ENCODE results near the gene UBAP2. TPM values are rescaled to one million over a fixed set of nuclear protein-coding genes. Genes with fewer than 3 reads are reported as not detected.

UBAP2 gene
- polyA plus RNA-seq, 1 donor (not counting 4 experiments of a cell fraction or from before 2014, with no cell fraction given), result 16.3 TPM

DNA sequence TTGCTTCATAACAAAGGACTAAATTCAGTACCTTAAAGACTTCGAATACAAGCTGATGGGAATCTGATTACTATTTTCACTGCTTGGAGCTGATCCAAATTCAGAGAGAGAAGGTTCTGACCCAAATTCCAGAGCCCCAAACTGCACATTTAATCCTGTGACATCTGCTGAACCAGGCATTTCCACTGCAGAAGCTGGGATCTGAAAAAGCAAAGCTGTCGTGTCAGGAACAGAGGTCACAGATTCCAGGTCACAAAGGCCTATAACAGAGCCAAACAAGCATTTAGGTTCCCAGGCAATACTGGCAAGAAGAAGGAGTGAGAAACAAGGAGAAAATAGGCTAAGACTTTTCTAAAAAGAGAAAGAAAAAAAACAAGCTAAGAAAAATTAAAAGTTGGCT lies 105.3 kb downstream of the UBAP2 start:
- peaks cover 2% of the 10 kb centered on the region for H3K79me2 ChIP-seq (ENCODE audit: control insufficient read depth, insufficient read depth, low read length)
- H3K4me3 ChIP-seq (ENCODE audit: control insufficient read depth in 2 of 3, extremely low read depth in 1 of 3, insufficient read depth in 2 of 3, low read depth in 1 of 3, low read length in 3 of 3), result no peak overlapping the region
- H3K9me1 ChIP-seq (ENCODE audit: control insufficient read depth, extremely low read depth, insufficient read depth, low read length), result no peaks in the 10 kb centered on the region
- H3K4me1 ChIP-seq (ENCODE audit: control insufficient read depth, extremely low read depth, insufficient read depth, low read length), result peaks cover 20% of the 10 kb centered on the region
- no peaks in the 10 kb centered on the region for H3K27me3 ChIP-seq (ENCODE audit: control insufficient read depth, extremely low read depth, insufficient read depth, low read length)
- H3K9ac ChIP-seq (ENCODE audit: control insufficient read depth, extremely low read depth, insufficient read depth, low read length), result no peak overlapping the region
- H3K4me2 ChIP-seq (ENCODE audit: control insufficient read depth, extremely low read depth, insufficient read depth, low read depth, low read length), result no peak overlapping the region
- DNase-seq (ENCODE audit: low read depth, low spot score), result no peak
- H3K27ac ChIP-seq (ENCODE audit: control insufficient read depth, insufficient read depth, low read length), result no peak overlapping the region
- no peak overlapping the region for H2AFZ ChIP-seq (ENCODE audit: control insufficient read depth, low read length)
- peaks cover 19 to 41% of the 10 kb centered on the region in 2 experiments for H3K36me3 ChIP-seq (ENCODE audit: control insufficient read depth in 2 of 2, extremely low read depth in 1 of 2, insufficient read depth in 2 of 2, low read length in 2 of 2)
- dilution Hi-C loops (cut with MboI; ENCODE audit: extremely low pct_ligation_motif_present, low sequenced_read_pairs), result no loop called here
- FAIRE-seq, result no peak
- TF ChIP-seq, protein P1, sequence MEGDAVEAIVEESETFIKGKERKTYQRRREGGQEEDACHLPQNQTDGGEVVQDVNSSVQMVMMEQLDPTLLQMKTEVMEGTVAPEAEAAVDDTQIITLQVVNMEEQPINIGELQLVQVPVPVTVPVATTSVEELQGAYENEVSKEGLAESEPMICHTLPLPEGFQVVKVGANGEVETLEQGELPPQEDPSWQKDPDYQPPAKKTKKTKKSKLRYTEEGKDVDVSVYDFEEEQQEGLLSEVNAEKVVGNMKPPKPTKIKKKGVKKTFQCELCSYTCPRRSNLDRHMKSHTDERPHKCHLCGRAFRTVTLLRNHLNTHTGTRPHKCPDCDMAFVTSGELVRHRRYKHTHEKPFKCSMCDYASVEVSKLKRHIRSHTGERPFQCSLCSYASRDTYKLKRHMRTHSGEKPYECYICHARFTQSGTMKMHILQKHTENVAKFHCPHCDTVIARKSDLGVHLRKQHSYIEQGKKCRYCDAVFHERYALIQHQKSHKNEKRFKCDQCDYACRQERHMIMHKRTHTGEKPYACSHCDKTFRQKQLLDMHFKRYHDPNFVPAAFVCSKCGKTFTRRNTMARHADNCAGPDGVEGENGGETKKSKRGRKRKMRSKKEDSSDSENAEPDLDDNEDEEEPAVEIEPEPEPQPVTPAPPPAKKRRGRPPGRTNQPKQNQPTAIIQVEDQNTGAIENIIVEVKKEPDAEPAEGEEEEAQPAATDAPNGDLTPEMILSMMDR (optimal IDR thresholded peaks at IDR 0.05 in 1 of 3, IDR thresholded peaks at IDR 0.05 in 1 of 3, conservative IDR thresholded peaks at IDR 0.05 in 1 of 3; ENCODE audit: extremely low read depth in 1 of 3, insufficient read depth in 2 of 3, low read length in 3 of 3), result no peak
- no peak for TF ChIP-seq EZH2 (IDR thresholded peaks at IDR 0.05; ENCODE audit: low read length)
- H4K20me1 ChIP-seq (ENCODE audit: control insufficient read depth, extremely low read depth, insufficient read depth, low read length), result peaks cover 4% of the 10 kb centered on the region
- no peaks in the 10 kb centered on the region for H3K9me3 ChIP-seq (ENCODE audit: control insufficient read depth, low read depth, low read length)

DNA sequence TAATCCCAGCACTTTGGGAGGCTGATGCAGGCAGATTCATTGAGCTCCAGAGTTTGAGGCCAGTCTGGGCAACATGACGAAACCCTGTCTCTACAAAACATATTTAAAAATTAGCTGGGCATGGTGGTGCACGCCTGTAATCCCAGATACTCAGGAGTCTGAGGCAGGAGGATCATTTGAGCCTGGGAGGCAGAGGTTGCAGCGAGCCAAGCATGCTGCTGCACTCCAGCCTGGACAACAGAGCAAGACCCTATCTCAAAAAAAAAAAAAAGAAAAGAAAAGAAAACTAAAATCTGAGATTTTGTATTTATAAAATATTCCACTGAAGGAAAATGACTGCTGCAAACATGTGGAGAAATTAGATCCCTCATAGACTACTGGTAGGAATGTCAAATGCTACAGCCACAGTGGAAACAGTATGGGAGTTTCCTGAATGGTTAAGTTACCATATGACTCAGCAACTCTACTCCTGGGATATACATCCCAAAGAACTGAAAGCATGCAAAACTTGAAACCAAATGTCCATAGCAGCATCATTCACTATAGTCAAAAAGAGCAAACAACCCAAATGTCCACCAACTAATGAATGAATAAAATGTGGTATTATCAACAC lies 106.1 kb downstream of the UBAP2 start:
- peaks cover 4% of the 10 kb centered on the region for H4K20me1 ChIP-seq (ENCODE audit: control insufficient read depth, extremely low read depth, insufficient read depth, low read length)
- DNase-seq (ENCODE audit: low read depth, low spot score) (no peak), FAIRE-seq (peak; percentile 73)
- H3K9ac ChIP-seq (ENCODE audit: control insufficient read depth, extremely low read depth, insufficient read depth, low read length), result no peak overlapping the region
- peaks cover 12% of the 10 kb centered on the region for H3K4me1 ChIP-seq (ENCODE audit: control insufficient read depth, extremely low read depth, insufficient read depth, low read length)
- H3K27me3 ChIP-seq (ENCODE audit: control insufficient read depth, extremely low read depth, insufficient read depth, low read length), result no peaks in the 10 kb centered on the region
- H3K4me3 ChIP-seq (ENCODE audit: control insufficient read depth in 2 of 3, extremely low read depth in 1 of 3, insufficient read depth in 2 of 3, low read depth in 1 of 3, low read length in 3 of 3), result no peak overlapping the region
- H3K36me3 ChIP-seq (ENCODE audit: control insufficient read depth in 2 of 2, extremely low read depth in 1 of 2, insufficient read depth in 2 of 2, low read length in 2 of 2), result peaks cover 21 to 37% of the 10 kb centered on the region in 2 experiments
- H3K9me1 ChIP-seq (ENCODE audit: control insufficient read depth, extremely low read depth, insufficient read depth, low read length), result no peaks in the 10 kb centered on the region
- TF ChIP-seq, protein P1 (optimal IDR thresholded peaks at IDR 0.05 in 1 of 3, IDR thresholded peaks at IDR 0.05 in 1 of 3, conservative IDR thresholded peaks at IDR 0.05 in 1 of 3; ENCODE audit: extremely low read depth in 1 of 3, insufficient read depth in 2 of 3, low read length in 3 of 3), result peak in 1 of 3 experiments; percentile 35
- TF ChIP-seq EZH2 (IDR thresholded peaks at IDR 0.05; ENCODE audit: low read length), result no peak
- no peak overlapping the region for H3K27ac ChIP-seq (ENCODE audit: control insufficient read depth, insufficient read depth, low read length)
- H3K79me2 ChIP-seq (ENCODE audit: control insufficient read depth, insufficient read depth, low read length), result peaks cover 2% of the 10 kb centered on the region
- no peaks in the 10 kb centered on the region for H3K9me3 ChIP-seq (ENCODE audit: control insufficient read depth, low read depth, low read length)
- H2AFZ ChIP-seq (ENCODE audit: control insufficient read depth, low read length), result no peak overlapping the region
- no peak overlapping the region for H3K4me2 ChIP-seq (ENCODE audit: control insufficient read depth, extremely low read depth, insufficient read depth, low read depth, low read length)
- dilution Hi-C loops (cut with MboI; ENCODE audit: extremely low pct_ligation_motif_present, low sequenced_read_pairs), result no loop called here
